NCI-H526 (cell line): ENCODE measurements around the gene TMIE.

Experiments
- DNase-seq, 2 experiments: peaks; one replicate each; lab custom pipeline; 2025; lab: John Stamatoyannopoulos, UW

The TMIE gene

GRCh38 chr3:46708401-46709156, 7.4 kb downstream of the TMIE start:
- DNase-seq, result no peak

- no peak for DNase-seq
Measured at GRCh38 chr3:46709157-46709654, 8.0 kb downstream of the TMIE start.

- no peak for DNase-seq
Measured at GRCh38 chr3:46709721-46710120, 8.5 kb downstream of the TMIE start.

- no peak for DNase-seq
Measured at GRCh38 chr3:46710229-46710628, 9.0 kb downstream of the TMIE start.

- no peak for DNase-seq
Measured at GRCh38 chr3:46710671-46711295, 9.6 kb downstream of the TMIE start.

- no peak for DNase-seq
Measured at GRCh38 chr3:46711305-46711704, 10.1 kb downstream of the TMIE start.

- no peak for DNase-seq
Measured at GRCh38 chr3:46711760-46712159, 10.6 kb downstream of the TMIE start.

GRCh38 chr3:46712191-46713049, 11.2 kb downstream of the TMIE start:
- DNase-seq, result no peak

GRCh38 chr3:46713050-46713897, 12.1 kb downstream of the TMIE start:
- no peak for DNase-seq

- DNase-seq, result no peak
Measured at GRCh38 chr3:46713898-46714552, 12.8 kb downstream of the TMIE start.

- DNase-seq, result no peak
Measured at GRCh38 chr3:46714728-46715506, 13.7 kb downstream of the TMIE start.

GRCh38 chr3:46715507-46716175, 14.4 kb downstream of the TMIE start:
- DNase-seq, result no peak

GRCh38 chr3:46716461-46717441, 15.6 kb downstream of the TMIE start:
- no peak for DNase-seq

GRCh38 chr3:46717447-46718231, 16.4 kb downstream of the TMIE start, which contains the start of gene PRSS50:
Gene PRSS50, minus strand, starts transcription at chr3:46717869. Its CDS starts 45 bp downstream, at chr3:46717824.
- no peak for DNase-seq

GRCh38 chr3:46719044-46719565, 17.9 kb downstream of the TMIE start:
- no peak for DNase-seq

- no peak for DNase-seq
Measured at GRCh38 chr3:46719735-46720271, 18.6 kb downstream of the TMIE start.

GRCh38 chr3:46721009-46721408, 19.8 kb downstream of the TMIE start:
- DNase-seq, result no peak
